GM20000 (cell line): ENCODE data around the gene TNK2.

ENCODE experiments used
- DNase-seq: peaks from one replicate; pipeline ENCODE4 v3.0.0; 2012; ENCODE audit warnings: low spot score
- CTCF ChIP-seq: IDR thresholded peaks from 2 replicates; pipeline ENCODE4 v1.5.1; 2012; ENCODE audit warnings: mild to moderate bottlenecking, control low read depth; ENCODE audit errors: extremely low read depth, missing control alignments

TNK2 gene

GRCh38 chr3:195859846-195860411, 48.4 kb downstream of the TNK2 start:
- no peak for DNase-seq
- TF ChIP-seq CTCF = no peak

GRCh38 chr3:195859061-195859845, 49.1 kb downstream of the TNK2 start:
- peak; percentile 91 for TF ChIP-seq CTCF
- DNase-seq = peak; percentile 89

- DNase-seq = no peak
- TF ChIP-seq CTCF = no peak
Measured at GRCh38 chr3:195856410-195857084, 51.8 kb downstream of the TNK2 start.

GRCh38 chr3:195855471-195856409, 52.6 kb downstream of the TNK2 start:
- no peak for DNase-seq
- no peak for TF ChIP-seq CTCF

GRCh38 chr3:195854628-195855294, 53.6 kb downstream of the TNK2 start:
- DNase-seq = no peak
- no peak for TF ChIP-seq CTCF

- no peak for DNase-seq
- TF ChIP-seq CTCF = no peak
Measured at GRCh38 chr3:195853996-195854395, 54.4 kb downstream of the TNK2 start.
